Activated naive CD4-positive, alpha-beta T cell treated with anti-CD3 and anti-CD28 coated beads, Interleukin-2, amount 50 U/mL, for 16 hours (primary cell): ENCODE results near the gene PDZD4.

Source experiments
- DNase-seq: peaks from one replicate; pipeline ENCODE4 v3.0.0-alpha.2; 2020

Gene PDZD4

DNA sequence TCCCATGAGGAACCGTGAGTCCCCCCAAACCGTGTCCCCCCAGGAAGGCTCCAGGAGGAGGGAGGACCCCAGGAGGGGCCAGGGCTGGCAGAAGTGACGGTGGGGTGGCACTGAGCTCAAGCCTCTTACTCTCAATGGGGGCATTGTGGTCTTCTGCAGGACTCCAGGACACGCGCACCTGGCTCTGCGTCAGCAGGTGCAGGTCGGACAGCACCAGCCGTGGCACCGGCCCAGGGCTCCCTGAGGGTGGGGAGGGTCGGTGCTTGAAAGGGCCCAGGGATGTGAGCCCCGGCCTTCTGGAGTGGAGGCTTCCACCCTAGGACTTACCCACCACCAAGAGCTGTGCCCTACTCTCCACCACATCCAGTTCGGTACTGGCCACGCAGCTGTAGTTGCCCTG, 37.3 kb upstream of the PDZD4 start:
- no peak for DNase-seq

DNA sequence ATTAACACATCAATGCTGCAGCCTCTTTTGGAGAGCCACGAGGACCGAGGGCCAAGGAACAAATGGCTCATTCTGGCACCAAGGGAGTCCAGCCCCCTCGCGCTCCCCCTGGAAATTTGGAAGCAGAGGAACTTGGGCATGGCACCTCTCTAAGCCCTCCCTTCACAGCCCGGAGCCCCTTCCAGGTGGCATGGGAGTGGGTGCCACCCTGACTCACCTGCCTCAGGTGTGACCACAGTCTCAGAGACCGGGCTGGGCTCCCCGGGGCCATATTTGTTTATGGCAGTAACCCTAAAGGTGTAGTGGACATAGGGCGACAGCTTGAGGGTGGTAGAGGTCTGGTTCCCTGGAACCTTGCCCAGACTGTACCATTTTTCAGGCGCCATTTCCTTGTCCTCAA, 36.8 kb upstream of the PDZD4 start:
- no peak for DNase-seq

DNA sequence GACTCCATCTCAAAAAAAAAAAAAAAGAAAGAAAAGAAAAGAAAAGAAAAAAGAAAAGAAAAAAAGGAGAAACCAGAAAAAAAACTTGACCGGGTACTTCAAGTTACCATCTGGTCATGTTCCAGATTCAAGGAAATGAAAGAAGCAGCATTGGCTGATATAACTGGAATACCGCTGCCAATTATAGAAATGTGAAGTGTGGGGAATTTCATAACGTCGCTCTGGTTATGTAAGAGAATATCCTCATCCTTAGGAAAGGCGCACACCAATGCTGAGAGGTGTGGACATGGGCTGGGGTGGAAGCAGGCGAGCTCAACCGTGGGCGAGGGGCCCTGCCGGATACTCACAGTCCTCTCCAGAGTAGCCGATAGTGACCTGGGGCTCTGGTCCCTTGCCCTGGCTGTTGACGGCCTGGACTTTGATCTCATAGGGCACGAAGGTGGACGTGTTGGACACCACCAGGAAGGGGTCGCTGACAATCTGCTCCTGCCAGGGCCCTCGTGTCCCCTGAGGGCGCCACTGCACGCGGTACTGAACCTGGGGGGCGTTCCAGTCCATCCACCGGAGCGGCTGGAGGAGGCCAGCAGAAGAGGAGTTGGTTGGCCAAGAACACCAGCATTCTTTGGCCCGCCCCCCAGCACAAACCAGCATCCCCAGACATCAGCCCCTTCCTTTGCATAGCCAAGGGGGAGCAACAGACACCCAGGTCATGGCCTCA, 36.1 kb upstream of the PDZD4 start:
- no peak for DNase-seq

DNA sequence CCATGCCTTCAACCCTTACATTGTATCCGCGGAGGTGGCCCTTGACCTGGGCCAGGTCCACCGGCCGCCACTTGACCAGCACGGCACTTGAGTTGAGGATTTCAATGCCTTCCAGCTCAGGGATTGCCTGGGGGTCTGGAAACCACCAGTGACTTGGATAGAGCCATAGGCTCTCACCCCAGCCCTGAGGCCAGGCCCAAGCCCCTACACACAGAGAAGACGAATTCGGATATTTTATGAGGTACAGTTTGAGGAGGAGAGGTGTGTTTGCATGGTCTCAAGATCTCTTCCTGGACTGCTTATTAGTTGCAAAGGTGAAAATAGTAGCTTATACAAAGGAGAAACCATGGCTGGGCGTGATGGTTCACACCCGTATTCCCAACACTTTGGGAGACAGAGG, 35.3 kb upstream of the PDZD4 start:
- DNase-seq = no peak

DNA sequence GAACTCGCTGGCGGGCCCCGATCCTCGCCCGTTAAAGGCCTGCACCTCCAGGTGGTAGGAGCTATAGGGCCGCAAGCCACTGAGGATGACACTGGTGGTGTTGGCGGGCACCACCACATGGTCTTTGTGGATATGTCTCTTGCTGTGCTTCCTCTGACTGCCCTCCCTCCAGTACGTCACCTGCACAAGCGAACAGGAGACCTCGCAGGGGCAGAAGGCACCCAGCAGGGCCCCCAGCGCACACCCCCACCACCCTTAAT, 34.9 kb upstream of the PDZD4 start:
- no peak for DNase-seq

- no peak for DNase-seq
Measured at GRCh38 chrX:153864561-153865320, 34.4 kb upstream of the PDZD4 start.

DNA sequence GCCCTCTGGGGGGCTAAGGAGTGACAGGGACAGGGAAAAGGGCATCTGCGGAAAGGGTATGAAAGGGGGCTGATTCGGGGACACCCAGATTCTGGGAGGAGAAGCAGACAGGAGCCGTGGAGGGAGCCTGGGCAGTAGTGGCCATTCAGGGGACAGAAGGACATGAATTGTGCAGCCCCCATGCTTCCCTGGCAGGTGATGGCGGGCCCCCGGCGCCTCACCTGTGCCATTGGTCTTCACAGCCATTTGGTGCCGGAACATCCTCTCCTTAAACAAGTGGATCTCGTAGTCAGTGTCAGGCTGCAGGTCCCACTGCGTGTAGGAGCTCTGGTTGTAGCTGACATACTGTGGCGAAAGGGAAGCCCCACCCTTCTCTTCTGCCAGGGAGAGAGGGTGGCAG, 33.8 kb upstream of the PDZD4 start:
- no peak for DNase-seq

DNA sequence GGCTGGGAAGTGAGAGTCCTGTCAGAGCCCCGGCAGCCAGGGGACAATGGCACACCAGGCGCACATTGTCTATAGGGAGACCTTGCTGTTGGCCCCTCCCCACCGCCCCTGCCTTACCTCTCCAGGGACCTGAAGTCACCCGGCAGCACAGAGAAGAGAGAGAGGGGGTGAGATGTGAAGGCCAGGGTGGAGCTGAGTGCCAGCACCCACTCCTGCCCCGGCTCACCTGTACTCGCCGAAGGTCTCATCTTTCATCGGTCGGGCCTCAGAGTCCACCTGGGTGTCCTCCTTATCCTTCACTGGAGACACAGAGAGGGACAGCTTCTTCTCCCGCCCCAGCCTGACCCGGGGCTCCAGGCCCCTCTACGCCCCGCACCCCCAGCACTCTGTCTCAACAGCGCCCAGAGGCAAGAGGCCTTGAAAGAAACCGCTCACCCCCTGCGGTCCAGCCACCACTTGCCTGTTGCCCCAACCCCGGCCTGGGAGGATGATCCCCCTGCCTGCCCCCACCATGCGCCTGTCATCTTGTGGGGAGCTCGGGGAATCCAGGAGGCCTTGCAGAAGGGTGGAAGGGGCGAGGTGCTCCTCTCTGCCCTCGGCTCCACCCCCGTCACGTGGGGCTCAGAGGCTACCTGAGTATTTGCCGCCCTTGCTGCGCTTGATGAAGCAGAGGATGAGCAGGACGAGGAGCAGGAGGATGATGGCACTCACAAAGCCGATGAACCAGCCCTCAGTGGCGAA, 33.1 kb upstream of the PDZD4 start:
- no peak for DNase-seq

DNA sequence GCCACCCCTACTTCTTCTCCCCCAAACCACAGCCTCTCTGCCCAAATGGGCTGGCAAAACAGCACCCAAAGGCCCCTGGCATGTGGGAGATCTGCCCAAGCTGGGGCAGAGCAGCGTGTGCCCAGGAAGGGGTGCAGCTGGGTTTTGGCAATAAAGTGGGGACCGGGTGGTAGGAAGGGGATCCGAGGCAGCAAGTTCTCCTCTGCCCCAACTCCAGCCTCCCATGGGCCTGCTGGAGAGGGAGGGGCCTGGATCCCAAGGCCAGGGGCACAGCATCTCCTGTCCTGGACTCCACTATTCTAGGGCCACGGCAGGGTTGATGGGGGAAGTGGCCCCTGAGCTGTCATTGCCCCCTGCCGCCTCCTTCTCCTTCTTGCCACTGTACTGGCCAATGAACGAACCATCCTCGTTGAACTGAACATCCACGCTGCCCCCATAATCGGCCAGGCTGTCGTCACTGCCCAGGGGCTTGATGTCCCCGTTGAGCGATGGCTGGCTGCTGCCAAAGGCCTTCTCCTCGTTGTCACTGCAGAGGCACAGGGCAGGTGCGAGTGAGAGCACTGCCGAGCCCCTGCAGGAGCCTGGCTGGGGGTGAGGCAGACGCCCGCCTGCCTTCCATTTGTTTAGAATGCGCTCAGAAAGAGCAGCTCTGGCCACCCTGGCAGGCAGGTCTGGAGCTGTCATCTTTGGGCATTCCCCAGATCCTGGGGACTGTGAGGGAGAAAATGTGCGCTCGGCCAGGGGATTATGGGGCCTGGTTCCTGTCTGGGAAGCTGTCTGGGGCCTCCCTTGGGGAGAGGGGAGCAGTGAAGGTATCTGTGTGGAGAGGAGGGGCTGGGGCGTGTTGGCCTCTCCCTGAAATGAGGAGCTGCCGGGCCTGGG, 32.3 kb upstream of the PDZD4 start:
- no peak for DNase-seq

DNA sequence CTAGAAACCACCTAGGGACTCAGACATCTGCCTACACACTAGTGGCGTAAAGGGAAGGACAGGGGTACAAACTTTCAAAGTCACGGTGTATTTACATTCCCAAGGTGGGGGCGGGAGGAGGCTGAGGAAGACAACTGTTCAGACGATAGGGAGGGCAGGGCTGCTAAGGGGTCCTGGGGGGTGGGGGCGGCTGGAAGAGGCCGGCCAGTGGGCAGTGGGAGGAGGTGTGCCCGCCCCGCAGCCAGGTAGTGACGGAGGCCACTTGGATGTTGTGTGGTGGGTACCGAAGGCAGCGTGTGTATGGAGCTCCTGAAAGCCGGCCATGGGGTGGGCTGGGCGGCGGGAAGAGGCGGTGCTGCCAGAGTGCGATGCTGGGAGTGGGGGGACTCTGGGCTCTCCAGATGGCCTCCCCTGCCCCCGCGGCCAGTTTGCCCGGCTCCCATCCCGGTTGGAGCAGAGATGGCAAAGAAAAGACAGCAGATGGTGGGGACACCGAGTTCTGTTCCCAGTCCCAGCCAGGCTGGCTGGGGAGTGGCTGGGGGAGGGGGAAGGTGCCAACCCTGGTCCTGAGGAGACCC, 31.5 kb upstream of the PDZD4 start:
- DNase-seq = no peak

DNA sequence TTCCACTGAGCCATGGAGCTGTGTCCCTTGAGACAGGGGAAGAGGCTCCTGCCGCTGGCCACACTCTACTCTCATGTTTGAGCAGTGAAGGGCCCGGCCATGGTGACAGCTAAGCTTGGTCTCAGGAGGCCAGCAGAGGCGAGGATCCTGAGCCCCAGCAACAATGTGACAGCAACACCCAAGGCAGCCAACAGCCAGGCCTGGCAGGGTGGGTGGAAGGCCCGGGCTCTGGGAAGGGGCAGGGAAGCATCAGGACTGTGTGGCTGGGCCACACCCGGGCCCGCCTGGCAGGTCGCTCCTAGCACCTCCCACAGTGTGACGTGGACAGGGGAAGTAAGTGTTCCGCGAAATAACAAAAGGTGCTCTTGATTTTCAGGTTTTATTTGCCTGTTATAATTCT, 30.8 kb upstream of the PDZD4 start:
- no peak for DNase-seq

- DNase-seq = no peak
Measured at GRCh38 chrX:153857348-153857903, 27.1 kb upstream of the PDZD4 start.

- no peak for DNase-seq
Measured at GRCh38 chrX:153854702-153855101, 24.4 kb upstream of the PDZD4 start.

- DNase-seq = no peak
Measured at GRCh38 chrX:153853902-153854267, 23.5 kb upstream of the PDZD4 start.

DNA sequence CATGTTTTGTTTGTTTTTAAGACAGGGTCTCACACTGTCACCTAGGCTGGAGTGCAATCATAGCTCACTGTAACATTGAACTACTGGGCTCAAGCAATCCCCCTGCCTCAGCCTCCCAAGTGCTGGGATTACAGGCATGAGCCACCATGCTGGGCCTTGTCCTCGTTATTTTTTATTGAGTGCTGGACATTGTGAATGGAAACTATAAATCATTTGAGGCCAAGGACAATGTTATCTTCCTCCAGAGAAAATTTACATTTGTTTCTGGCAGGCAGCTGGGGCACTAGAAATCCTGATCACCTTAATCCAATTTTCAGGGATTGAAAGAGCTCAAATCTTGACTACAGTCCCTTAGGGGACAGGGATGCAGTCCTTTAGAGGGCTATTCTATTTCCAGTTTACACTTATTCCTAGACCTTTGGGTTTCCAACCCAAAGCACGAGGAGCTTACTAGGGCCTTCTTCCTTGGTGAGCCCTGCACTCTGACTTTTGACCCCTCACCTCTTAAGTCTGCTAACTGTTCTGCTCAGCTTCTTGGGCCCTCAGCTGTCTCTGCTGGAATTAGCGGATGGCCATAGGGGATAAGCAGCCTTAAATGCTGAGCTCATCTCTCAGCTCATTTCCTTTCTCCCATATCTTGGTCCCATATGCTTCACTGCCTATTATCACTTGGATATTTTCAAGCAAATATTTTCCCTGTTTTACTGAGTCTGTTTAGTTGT, 23.0 kb upstream of the PDZD4 start:
- no peak for DNase-seq

GRCh38 chrX:153851981-153852380, 21.6 kb upstream of the PDZD4 start:
- no peak for DNase-seq

GRCh38 chrX:153848325-153848724, 18.0 kb upstream of the PDZD4 start:
- DNase-seq = no peak

- DNase-seq = no peak
Measured at GRCh38 chrX:153845842-153846241, 15.5 kb upstream of the PDZD4 start.

DNA sequence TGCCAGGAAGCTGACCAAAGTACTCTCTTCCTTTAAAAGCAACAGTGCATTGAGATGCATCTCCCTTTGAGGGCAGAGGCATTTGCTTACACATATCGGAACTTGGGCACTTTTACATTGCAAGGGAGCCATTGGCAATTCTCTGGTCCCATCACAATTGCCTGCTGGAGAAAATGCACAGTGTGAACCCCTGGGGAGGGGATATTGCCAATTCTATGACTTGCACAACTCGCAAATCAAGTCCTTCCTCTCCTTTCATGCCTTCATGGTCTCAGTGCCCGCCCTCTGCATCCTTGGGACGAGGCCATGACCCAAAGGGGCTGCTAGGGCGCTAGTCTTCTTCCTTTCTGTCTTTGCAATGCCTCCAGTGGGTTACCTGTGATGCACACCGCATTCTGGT, 14.9 kb upstream of the PDZD4 start:
- DNase-seq = no peak

GRCh38 chrX:153844509-153845082, 14.3 kb upstream of the PDZD4 start:
- no peak for DNase-seq

GRCh38 chrX:153836921-153837320, 6.6 kb upstream of the PDZD4 start:
- DNase-seq = no peak

DNA sequence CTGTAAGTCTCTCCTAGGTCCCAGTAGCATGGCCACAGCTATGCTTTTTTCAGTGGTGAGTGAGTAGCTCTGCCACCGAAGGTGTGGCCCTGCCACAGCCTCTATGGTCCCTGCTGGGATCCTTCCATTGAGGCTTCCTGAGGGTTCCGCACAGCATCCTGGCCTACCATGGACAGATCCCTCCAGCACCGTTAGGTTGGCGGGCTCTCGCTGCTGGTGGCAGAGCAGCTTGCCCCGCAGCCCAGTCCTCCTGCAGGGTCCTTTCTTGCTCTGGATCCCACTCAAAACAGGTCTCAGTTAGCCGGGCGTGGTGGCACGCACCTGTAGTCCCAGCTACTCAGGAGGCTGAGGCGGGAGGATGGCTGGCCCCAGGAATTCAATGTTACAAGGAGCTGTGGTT, 2.4 kb upstream of the PDZD4 start:
- DNase-seq = no peak
